ENCODE results near the gene ENTR1.

GRCh38 chr9:136398286-136398685 lies 12.1 kb downstream of the ENTR1 start:
- TF ChIP-seq, protein P1, sequence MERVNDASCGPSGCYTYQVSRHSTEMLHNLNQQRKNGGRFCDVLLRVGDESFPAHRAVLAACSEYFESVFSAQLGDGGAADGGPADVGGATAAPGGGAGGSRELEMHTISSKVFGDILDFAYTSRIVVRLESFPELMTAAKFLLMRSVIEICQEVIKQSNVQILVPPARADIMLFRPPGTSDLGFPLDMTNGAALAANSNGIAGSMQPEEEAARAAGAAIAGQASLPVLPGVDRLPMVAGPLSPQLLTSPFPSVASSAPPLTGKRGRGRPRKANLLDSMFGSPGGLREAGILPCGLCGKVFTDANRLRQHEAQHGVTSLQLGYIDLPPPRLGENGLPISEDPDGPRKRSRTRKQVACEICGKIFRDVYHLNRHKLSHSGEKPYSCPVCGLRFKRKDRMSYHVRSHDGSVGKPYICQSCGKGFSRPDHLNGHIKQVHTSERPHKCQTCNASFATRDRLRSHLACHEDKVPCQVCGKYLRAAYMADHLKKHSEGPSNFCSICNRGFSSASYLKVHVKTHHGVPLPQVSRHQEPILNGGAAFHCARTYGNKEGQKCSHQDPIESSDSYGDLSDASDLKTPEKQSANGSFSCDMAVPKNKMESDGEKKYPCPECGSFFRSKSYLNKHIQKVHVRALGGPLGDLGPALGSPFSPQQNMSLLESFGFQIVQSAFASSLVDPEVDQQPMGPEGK (tag by site-specific recombination; IDR thresholded peaks at IDR 0.05), result no peak
- TF ChIP-seq ZNF211 (tag by site-specific recombination; IDR thresholded peaks at IDR 0.05; ENCODE audit: low read depth), result no peak
- no peak for TF ChIP-seq ZBTB49 (tag by site-specific recombination; IDR thresholded peaks at IDR 0.05; ENCODE audit: low read depth)
- no peak for TF ChIP-seq CTCF (tag by site-specific recombination; IDR thresholded peaks at IDR 0.05)
- TF ChIP-seq ZNF274 (IDR thresholded peaks at IDR 0.05; ENCODE audit: low read length), result no peak
- no peak for TF ChIP-seq ZNF274 (tag by site-specific recombination; IDR thresholded peaks at IDR 0.05; ENCODE audit: borderline replicate concordance)
- TF ChIP-seq ZNF239 (tag by site-specific recombination; IDR thresholded peaks at IDR 0.05), result no peak
- no peak for TF ChIP-seq ZNF561 (tag by site-specific recombination; IDR thresholded peaks at IDR 0.05; ENCODE audit: borderline replicate concordance)

All from HEK293 (cell line).